HG02885 (cell line): Measurements from ENCODE around the gene RAB20.
"Not testable (repeated sequence)": the region's sequence is repeated elsewhere in the genome, so short reads cannot be mapped to it uniquely, and the experiment has no call there.

Experiments used
- ATAC-seq: cut with Tn5 transposase; IDR thresholded peaks from one replicate; pipeline ENCODE4 v1.9.1; 2021; ENCODE audit warnings: mild to moderate bottlenecking; ENCODE audit not compliant: unreplicated experiment, poor library complexity

Gene RAB20, protein sequence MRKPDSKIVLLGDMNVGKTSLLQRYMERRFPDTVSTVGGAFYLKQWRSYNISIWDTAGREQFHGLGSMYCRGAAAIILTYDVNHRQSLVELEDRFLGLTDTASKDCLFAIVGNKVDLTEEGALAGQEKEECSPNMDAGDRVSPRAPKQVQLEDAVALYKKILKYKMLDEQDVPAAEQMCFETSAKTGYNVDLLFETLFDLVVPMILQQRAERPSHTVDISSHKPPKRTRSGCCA

DNA sequence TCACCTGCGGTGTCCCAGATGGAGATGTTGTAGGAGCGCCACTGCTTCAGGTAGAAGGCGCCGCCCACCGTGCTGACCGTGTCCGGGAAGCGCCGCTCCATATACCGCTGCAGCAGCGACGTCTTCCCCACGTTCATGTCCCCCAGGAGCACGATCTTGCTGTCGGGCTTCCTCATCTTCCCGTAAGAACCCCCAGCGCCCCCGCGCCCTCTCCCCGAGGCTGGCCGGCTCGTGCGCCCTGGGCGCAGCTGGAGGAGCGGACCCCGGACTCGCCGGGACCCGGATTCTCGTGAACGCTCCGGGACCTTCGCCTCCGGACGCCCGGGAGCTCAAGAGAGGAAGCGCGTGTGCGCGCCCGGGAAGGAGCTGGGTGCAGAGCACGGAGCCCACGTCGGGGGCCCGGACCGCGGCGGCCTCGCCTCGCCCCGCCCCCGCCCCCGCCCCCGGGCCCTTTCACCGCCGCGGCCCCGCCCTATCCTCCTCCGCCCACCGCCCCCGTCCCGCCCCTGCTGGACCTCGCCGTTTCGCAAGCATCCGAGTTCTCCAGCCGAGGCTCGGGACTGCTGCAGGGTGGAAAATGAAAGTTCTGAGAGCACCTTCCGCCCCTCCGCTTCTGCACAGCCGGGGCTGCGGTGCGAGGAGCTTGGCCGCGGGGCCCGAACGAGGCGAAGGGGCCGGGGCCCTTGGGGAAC is at the start of gene RAB20:
TSS of gene RAB20 (minus strand) at position 379 of the 692 bp plus-strand sequence. CDS start at position 176, 203 bp downstream.
- ATAC-seq: peak; percentile 81

DNA sequence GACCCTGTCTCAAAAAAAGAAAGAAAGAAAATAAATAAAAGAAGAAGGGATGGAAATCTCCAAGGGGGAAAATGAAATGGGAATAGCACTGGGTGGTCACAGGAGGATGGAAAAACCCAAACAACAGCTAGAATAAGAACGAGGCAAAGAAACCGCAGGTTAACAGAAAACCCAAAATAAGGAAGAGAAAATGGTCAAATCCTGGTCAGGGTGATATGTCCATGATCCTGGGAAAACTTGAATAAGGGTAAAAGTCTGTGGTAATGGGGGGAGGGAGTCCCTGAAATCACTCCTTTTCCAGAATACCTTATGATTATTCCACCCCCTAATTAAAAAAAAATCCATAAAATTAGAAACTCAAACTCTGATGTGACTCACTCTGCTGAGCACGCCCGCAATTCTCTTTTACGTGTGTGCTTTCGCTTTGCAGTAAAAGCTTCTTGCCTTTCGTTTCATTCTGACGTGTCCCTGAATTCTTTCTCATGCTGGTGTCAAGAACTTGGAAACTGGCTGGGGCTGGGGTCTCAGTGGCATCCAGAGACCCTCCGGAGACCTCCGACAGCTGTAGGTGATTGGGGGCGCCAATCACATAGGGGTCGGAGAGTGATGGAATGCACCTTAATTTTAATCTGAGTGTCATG is 49.6 kb upstream of the RAB20 start:
- peak; percentile 48 for ATAC-seq

DNA sequence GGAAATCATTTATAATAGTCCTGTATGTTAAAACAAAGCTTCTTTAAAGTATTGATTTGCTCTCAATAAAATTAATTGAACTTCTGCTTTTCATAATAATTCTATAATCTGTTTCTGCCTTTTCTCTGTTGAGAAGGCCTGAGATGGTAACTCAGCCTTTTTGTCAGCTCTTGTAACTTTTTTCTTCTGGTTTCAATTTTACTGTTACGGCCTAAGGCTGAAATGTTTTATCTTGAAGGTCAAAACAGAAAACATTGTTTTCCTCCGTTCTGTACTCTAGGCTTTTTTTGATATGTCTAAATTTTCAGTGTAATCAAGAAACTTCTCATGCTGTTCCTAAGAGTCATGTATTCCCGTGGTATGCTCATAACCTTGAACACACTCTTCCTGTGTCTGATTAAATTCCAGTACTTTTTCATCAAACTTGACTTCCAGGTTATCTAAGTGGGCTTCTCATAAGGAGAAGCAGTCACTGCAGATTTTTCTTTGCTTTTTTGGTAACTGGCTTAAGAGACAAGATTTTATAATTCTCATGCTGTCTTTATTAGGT is 46.2 kb upstream of the RAB20 start:
- peak; percentile 42 for ATAC-seq

DNA sequence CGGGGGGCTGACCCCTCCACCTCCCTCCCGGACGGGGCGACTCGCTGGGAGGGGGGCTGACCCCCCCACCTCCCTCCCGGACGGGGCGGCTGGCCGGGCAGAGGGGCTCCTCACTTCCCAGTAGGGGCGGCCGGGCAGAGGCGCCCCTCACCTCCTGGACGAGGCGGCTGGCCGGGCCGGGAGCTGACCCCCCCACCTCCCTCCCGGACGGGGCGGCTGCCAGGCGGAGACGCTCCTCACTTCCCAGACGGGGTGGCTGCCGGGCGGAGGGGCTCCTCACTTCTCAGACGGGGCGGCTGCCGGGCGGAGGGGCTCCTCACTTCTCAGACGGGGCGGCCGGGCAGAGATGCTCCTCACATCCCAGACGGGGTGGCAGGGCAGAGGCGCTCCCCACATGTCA is 44.8 kb upstream of the RAB20 start:
- not testable (repeated sequence) for ATAC-seq

DNA sequence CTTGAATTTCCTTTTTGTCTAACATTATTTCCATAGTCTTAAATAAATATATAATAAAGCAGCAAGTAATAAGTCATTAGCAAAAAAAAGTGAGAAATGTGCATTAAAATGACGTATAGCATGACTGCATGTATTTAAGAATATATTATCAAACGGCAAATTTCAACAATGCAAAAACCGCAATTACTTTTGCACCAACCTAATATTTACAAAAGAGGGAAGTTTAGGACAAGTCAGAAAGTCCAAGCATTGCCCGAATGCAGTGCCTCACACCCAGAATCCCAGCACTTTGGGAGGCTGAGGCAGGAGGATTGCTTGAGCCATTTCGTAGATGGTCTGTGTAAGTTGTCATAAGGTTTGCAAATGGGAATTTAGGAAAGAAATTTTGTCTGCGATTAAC is 43.6 kb upstream of the RAB20 start:
- ATAC-seq: no peak

DNA sequence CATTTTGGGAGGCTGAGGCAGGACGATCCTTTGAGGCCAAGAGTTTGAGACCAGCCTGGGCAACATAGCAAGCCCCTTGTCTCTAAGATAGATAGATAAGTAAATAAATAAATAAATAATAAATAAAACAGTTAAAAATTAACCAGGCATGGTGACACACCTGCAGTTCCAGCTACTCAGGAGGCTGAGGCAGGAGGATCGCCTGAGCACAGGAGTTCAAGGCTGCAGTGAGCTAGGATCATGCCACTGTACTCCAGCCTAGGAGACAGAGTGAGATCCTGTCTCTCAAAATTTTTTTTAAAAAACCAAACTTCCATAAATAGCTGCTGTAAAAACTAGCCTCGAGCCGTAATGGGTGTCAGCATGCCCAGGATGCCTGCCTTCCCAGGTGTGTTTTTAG is 39.5 kb upstream of the RAB20 start:
- no peak for ATAC-seq

DNA sequence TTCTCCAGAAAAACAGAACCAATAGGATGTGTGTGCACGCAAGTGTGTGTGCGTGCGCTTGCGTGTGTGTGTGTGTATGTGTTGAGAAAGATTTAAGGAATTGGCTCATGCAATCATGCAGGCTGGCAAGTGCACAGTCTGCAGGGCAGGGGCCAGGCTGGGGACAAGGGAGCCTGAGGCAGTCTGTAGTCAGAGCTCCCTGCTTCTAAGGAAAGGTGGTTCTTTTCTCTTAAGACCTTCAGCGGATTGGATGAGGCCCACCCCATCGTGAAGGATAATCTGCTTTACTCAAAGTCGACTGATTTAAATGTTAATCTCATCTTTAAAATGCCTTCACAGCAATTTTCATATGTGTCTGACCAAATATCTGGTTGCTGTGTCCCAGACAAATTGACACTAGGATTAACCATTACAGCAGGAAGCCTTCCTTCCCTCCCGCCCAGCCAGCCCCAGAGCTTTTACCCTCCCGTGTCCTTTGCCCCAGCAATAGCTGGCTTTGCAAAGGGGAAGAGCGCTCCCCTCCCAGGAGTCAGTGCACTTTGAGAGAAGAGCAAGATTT is 38.8 kb upstream of the RAB20 start:
- ATAC-seq: no peak

DNA sequence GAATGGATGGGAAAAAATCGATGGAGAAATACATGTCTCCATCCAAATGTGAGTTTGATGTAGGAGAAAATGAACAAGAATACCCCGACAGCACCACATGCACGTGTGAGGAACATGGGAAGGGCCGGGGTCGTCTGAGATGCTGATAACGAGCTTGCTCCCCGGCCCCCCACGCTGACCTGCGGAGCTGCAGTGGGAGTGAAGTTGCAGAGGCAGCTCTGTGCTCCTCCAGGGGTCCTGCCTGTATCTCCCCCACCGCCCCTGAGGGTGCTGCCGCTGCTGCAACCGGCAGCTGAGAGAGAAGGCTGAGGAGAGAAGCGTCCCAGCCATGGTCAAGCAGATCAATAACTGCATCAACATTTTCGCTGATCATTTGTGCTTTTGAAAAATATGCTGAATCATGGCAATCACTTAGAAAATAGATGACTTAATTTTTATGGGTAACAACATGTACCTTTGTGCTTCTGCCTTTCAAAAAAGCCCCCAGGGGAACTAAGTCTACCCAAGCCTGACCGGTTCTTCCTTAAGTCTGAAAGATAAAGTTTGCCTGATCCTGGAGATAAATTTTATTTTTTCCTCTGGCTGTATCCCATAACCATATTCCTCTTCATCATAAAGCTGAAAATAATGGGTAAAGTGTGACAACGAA is 35.6 kb upstream of the RAB20 start:
- ATAC-seq: no peak

DNA sequence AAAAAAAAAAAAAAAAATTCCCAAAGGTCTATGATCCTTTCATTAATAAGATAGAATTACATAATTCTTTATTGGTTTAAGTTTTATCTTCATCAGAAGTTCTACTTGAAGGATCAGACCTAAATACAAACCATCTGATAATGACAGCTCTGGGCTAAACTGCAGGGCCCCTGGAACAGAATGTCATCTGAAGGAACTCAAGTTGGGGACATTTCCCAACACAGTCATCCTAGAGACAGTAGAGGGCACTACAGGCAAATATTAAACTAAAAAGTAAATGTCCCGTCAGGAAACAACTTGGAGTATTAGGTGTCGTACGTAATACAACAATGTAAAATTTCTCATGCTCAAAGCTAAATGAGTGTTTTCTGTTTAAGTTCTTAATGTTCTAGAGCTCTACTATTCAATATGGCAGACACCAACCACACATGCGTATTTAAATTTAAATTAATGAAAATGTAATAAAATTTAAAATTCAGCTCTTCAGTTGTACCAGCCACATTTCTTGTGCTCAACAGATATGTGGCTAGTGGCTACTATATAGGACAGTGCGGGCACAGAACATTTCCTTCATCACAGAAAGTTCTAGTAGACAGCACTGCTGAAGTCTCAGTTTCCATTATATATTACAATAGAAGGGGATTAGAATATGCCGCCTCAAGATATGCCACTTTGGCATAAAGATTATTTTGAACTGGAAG is 32.1 kb upstream of the RAB20 start:
- peak; percentile 93 for ATAC-seq

DNA sequence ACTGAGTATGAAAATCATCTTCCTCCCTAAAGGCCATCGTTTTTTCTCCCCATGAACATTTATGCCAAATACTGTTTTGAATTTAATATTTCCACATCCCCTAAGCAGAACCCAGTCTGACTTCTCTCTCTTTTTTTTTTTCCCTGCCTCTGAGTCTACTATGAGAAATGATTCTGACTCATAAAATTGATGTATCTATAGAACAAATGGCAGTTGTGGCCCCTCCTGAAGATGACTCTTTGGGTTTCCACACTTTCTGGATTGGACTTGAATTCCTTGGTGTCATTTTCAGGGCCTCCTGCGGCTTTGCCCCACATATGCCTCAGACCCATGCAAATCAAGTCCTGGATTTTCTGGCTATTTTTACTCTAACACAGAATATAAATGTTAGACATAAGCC is 31.1 kb upstream of the RAB20 start:
- no peak for ATAC-seq

DNA sequence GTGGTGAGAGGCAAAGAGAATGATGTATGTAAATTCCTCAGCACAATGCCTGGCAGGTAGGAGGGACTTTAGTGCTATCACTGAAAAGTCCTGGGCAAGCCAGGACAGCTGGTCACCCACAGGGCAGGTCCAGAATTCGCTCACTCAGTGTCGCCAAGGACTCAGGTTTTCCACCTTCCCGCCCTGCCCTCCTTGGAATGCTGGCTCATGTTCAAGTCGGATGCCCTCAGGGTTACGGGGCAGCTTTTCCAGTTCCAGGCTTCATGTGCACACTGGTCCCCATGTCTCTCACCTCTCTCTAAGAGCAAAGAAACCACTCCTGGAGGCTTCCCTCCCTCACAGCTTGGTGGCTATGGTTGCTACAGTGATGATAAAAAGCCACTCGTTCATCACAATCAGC is 29.1 kb upstream of the RAB20 start:
- ATAC-seq: no peak

DNA sequence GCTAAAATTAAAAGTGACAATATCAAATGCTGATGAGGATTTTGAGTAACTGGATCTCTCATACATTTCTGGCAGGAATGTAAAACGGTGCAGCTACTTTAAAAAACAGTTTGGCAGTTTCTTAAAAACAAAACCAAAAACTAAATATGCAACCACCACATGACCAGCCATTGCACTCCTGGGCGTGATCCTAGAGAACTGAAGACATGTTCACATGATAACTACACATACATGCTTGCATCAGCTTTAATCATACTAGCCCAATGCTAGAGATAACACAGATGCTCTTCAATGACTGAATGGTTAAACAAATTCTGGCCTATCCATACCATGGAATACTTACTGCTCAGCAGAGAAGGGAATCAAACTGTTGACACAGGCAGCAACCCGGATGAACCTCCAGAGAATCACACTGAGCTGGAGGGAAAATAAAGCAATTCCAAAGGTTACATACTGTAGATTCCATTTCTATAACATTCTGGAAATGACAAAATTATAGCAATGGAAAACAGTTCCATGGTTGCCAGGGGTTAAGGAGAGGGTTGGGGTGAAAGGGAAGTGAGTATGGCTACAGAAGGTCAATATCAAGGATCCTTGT is 28.4 kb upstream of the RAB20 start:
- no peak for ATAC-seq

DNA sequence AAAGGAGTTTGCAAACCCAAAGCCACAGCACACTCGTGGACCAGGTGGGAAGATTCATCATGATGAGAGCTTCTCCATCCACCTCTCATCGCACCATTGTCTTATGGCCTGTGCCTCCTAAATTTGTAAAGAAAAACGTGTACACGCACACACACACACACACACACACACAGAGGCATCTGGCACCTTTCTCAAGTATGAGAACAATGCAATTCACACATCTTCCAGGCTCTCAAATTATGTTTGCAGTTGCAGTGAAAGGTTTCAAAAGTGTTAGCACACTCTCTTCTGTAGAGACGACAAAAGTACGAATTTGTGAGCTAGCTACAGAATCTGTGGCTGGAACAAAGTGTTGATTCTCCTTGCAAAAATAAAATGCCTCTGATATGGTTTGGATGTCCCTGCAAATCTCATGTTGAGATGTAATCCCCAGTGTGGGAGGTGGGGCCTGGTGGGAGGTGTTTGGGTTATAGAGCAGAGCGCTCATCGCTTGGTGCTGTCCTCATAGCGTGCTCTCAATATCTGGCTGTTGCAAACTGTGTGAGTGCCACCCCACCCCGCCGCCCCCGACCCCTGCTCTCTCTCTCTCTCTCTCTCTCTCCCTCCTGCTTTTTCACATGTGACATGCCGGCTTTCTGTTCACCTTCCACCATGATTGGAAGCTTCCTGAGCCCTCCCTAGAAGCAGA is 21.8 kb upstream of the RAB20 start:
- no peak for ATAC-seq

DNA sequence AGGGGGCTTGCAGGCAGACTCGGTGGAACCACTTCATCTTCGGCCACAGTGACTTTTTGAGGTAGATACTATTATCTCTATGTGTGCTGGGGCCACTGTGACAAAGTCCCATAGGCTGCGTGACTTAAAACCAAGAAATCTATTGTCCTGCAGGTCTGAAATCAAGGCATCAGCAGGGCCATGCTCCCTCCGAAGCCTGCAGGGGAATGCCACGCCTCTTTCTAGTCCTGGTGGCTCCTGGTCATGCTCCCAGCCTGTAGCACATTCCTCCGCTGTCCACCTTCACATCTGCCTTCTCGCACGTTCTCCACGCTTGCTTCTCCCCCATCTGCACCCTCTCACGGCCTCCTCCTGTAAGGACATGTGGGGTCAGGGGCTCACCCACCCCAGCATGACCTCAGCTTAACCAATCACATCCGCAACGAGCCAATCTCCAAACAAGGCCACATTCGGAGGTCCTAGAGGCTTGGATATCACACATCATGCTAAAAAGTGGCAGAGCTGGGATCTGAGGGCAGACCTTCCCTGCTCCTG is 21.0 kb upstream of the RAB20 start:
- ATAC-seq: no peak

DNA sequence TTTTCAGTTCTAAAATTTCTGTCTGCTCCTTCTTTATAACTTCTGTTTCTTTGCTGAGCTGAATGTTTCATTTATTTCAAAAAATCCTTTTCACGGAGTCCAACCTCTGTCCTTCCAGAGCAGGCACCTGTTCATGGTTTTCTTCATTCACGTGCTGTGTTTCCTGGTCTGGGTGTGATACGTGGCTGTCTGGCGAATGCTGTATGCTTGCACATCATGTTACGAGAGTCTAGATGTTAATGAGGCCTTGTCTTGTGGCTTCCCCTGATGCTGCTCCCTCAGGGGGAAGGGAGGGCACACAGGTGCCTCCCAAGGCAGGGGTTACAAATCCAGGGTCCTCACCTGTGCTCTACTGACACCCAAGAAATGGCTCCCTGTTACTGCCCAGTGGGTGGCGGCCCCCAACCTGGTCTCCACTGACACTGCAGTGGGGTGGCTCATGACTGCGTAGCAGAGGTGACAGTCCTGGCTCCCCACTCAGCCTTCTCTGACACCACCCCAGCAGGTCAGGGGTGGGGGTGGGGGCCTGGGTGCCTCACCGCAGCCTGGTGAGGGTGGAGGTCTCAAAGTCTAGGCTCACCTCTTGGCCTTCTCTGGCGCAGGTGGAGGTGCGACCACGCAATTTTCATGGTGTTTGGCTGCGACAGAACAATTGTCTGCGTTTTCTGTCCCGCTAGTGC is 20.1 kb upstream of the RAB20 start:
- ATAC-seq: no peak

DNA sequence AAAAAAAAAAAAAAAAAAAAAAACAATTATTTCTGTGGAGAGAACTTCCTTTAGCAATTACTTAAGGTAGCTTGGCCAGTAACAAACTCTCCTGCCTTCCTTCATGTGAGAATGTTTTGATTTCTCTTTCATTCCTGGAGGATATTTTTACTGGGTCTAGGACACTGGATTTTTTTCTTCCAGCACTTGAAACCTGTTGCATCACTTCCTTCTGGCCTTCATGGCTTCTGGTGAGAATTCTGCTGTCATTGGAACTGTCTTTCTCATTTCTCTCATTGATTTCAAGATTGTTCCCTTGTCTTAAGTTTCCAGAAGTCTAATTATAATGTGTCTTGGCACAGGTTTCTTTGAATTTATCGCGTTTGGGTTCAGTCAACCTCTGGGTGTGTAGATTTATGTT is 19.3 kb upstream of the RAB20 start:
- ATAC-seq: no peak

DNA sequence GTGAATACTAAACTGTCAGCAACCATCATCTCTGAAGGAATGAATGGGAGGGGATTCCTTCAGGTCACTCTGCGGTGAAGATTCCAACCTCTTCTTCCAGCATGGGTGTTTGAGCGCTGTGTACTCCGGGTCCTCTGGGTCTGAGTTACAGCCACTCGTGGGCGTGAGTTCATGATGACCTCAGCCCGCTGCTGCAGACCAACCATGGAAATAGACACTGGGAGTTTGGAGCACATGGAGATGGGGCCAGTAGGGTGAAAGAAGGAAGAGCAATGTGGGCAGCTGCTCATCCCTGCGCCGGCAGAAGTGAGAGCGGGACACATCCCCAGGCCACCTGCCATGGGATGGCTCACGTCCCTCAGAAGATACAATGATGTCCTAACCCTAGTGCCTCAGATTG is 16.8 kb upstream of the RAB20 start:
- ATAC-seq: no peak

DNA sequence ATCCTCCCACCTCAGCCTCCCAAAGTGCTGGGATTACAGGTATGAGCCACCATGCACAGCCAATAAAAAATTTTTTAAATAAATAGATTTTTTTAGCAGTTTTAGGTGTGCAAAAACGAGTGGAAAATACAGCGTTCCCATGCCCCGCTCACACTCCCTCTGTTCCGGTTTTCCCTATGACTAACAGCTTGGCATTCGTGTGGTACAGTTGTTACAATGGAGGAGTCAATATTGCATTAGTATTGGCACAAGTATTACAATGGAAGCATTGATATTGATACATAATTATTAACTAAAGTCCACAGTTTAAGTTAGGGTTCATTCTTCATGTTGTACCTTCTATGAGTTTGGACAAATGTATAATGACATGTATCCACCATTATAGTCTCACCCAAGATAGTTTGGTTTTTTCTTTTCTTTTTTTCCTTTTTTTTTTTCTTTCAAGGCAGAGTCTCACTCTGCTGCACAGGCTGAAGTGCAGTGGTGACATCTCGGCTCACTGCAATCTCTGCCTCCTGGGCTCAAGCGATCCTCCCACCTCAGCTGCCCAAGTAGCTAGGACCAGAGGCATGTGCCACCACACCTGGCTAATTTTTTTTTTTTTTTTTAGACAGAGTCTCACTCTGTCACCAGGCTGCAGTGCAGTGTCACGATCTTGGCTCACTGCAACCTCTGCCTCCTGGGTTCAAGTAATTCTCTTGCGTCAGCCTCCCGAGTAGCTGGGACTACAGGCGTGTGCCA is 15.4 kb upstream of the RAB20 start:
- ATAC-seq: no peak
